Rectal smooth muscle tissue (tissue), 1 donor: ENCODE measurements around the gene CLDN22.
"Not testable (repeated sequence)": the region's sequence is repeated elsewhere in the genome, so short reads cannot be mapped to it uniquely, and the experiment has no call there.

Experiments
- H3K27ac ChIP-seq: one replicate; pipeline ENCODE4 v1.7.0; 2013; ENCODE audit warnings: low read depth, low read length, inconsistent platforms
- H3K27me3 ChIP-seq: one replicate; pipeline ENCODE4 v1.7.0; 2013; ENCODE audit warnings: low read length; ENCODE audit not compliant: control insufficient read depth, insufficient read depth
- H3K36me3 ChIP-seq: one replicate; pipeline ENCODE4 v1.7.0; 2013; ENCODE audit warnings: low read length; ENCODE audit not compliant: control insufficient read depth, insufficient read depth
- H3K4me1 ChIP-seq: one replicate; pipeline ENCODE4 v1.7.0; 2013; ENCODE audit warnings: low read length; ENCODE audit not compliant: control insufficient read depth, insufficient read depth
- H3K4me3 ChIP-seq: one replicate; pipeline ENCODE4 v1.7.0; 2013; ENCODE audit warnings: low read length
- H3K9ac ChIP-seq: one replicate; pipeline ENCODE4 v1.7.0; 2013; ENCODE audit warnings: low read length

CLDN22 gene

GRCh38 chr4:183326853-183327252 is 6.8 kb upstream of the CLDN22 start:
- no peak overlapping the region for H3K4me3 ChIP-seq
- H3K27ac ChIP-seq = no peak overlapping the region
- H3K36me3 ChIP-seq = no peaks in the 10 kb centered on the region
- H3K27me3 ChIP-seq = no peaks in the 10 kb centered on the region
- H3K9ac ChIP-seq = no peak overlapping the region
- no peaks in the 10 kb centered on the region for H3K4me1 ChIP-seq

- not testable (repeated sequence) for H3K4me3 ChIP-seq, H3K27me3 ChIP-seq, H3K27ac ChIP-seq, H3K9ac ChIP-seq, H3K36me3 ChIP-seq, H3K4me1 ChIP-seq
Observed at GRCh38 chr4:183326387-183326786, 6.3 kb upstream of the CLDN22 start.

GRCh38 chr4:183324619-183325018 is 4.5 kb upstream of the CLDN22 start:
- H3K36me3 ChIP-seq = no peaks in the 10 kb centered on the region
- H3K27ac ChIP-seq = no peak overlapping the region
- no peak overlapping the region for H3K9ac ChIP-seq
- H3K27me3 ChIP-seq = no peaks in the 10 kb centered on the region
- H3K4me3 ChIP-seq = no peak overlapping the region
- H3K4me1 ChIP-seq = no peaks in the 10 kb centered on the region

GRCh38 chr4:183324056-183324455 is 4.0 kb upstream of the CLDN22 start:
- not testable (repeated sequence) for H3K36me3 ChIP-seq, H3K9ac ChIP-seq, H3K27me3 ChIP-seq, H3K27ac ChIP-seq, H3K4me3 ChIP-seq, H3K4me1 ChIP-seq

- Histone ChIP-seq H3K9ac (no peak overlapping the region), H3K27ac (no peak overlapping the region), H3K4me3 (no peak overlapping the region), H3K4me1 (no peaks in the 10 kb centered on the region), H3K27me3 (no peaks in the 10 kb centered on the region), H3K36me3 (peaks cover 3% of the 10 kb centered on the region)
Observed at GRCh38 chr4:183323295-183323694, 3.2 kb upstream of the CLDN22 start.

GRCh38 chr4:183322326-183322725 is 2.2 kb upstream of the CLDN22 start, which contains the start of gene CLDN24:
Gene CLDN24, minus strand, starts transcription at chr4:183322426. Its CDS starts 0 bp downstream, at chr4:183322426.
- Histone ChIP-seq H3K36me3 (peaks cover 3% of the 10 kb centered on the region), H3K9ac (no peak within 1 kb of the TSS), H3K27me3 (no peaks in the 10 kb centered on the region), H3K4me3 (no peak within 1 kb of the TSS), H3K27ac (no peak within 1 kb of the TSS), H3K4me1 (no peaks in the 10 kb centered on the region)

- H3K27ac ChIP-seq = no peak overlapping the region
- no peak overlapping the region for H3K9ac ChIP-seq
- H3K27me3 ChIP-seq = no peaks in the 10 kb centered on the region
- peaks cover 3% of the 10 kb centered on the region for H3K36me3 ChIP-seq
- no peaks in the 10 kb centered on the region for H3K4me1 ChIP-seq
- H3K4me3 ChIP-seq = no peak overlapping the region
Observed at GRCh38 chr4:183321516-183321915, 1.4 kb upstream of the CLDN22 start.

GRCh38 chr4:183321079-183321478 is 1.0 kb upstream of the CLDN22 start:
- Histone ChIP-seq H3K9ac (no peak overlapping the region), H3K27ac (no peak overlapping the region), H3K4me3 (no peak overlapping the region), H3K36me3 (peaks cover 3% of the 10 kb centered on the region), H3K27me3 (no peaks in the 10 kb centered on the region), H3K4me1 (no peaks in the 10 kb centered on the region)

GRCh38 chr4:183318656-183319055 is 1.4 kb downstream of the CLDN22 start:
- Histone ChIP-seq H3K4me3 (no peak overlapping the region), H3K27me3 (no peaks in the 10 kb centered on the region), H3K36me3 (peaks cover 3% of the 10 kb centered on the region), H3K9ac (no peak overlapping the region), H3K27ac (no peak overlapping the region), H3K4me1 (no peaks in the 10 kb centered on the region)

- H3K27ac ChIP-seq = no peak overlapping the region
- H3K4me3 ChIP-seq = no peak overlapping the region
- H3K4me1 ChIP-seq = no peaks in the 10 kb centered on the region
- peaks cover 7% of the 10 kb centered on the region for H3K36me3 ChIP-seq
- H3K9ac ChIP-seq = no peak overlapping the region
- H3K27me3 ChIP-seq = no peaks in the 10 kb centered on the region
Observed at GRCh38 chr4:183314806-183315205, 5.3 kb downstream of the CLDN22 start.

GRCh38 chr4:183314336-183314735 is 5.7 kb downstream of the CLDN22 start:
- Histone ChIP-seq H3K4me1 (no peaks in the 10 kb centered on the region), H3K9ac (no peak overlapping the region), H3K27me3 (no peaks in the 10 kb centered on the region), H3K4me3 (no peak overlapping the region), H3K27ac (no peak overlapping the region), H3K36me3 (peaks cover 7% of the 10 kb centered on the region)

GRCh38 chr4:183312841-183313240 is 7.2 kb downstream of the CLDN22 start:
- Histone ChIP-seq H3K36me3 (peaks cover 4% of the 10 kb centered on the region), H3K27ac (no peak overlapping the region)

GRCh38 chr4:183306811-183307210 is 13.3 kb downstream of the CLDN22 start:
- no peak overlapping the region for H3K27ac ChIP-seq
- no peaks in the 10 kb centered on the region for H3K36me3 ChIP-seq
- H3K4me3 ChIP-seq = no peak overlapping the region
- H3K9ac ChIP-seq = no peak overlapping the region
- no peaks in the 10 kb centered on the region for H3K4me1 ChIP-seq
- H3K27me3 ChIP-seq = no peaks in the 10 kb centered on the region

More at GRCh38 chr4:183312841-183313240, 7.2 kb downstream of the CLDN22 start:
- H3K4me3 ChIP-seq = no peak overlapping the region
- no peaks in the 10 kb centered on the region for H3K27me3 ChIP-seq
- no peaks in the 10 kb centered on the region for H3K4me1 ChIP-seq
- no peak overlapping the region for H3K9ac ChIP-seq
